GM12891 (cell line): ENCODE measurements around the gene SOWAHD. TPM values are rescaled to one million over a fixed set of nuclear protein-coding genes. Genes with fewer than 3 reads are reported as not detected.
A peak's percentile ranks its signal among the peaks of the same experiment; 100 is the strongest.

ENCODE experiments used
- DNase-seq: peaks from one replicate; pipeline ENCODE4 v3.0.0; 2011; ENCODE audit warnings: low spot score; ENCODE audit not compliant: insufficient read length
- FAIRE-seq: peaks from 2 replicates; lab custom pipeline; 2011; peaks lifted over from hg19 to GRCh38; lab: Jason Lieb, UNC
- PAX5 ChIP-seq: IDR thresholded peaks from 2 replicates; pipeline ENCODE4 v1.6.1; 2011; ENCODE audit warnings: low read length, moderate library complexity, mild to moderate bottlenecking; ENCODE audit not compliant: insufficient read depth, severe bottlenecking
- POLR2A ChIP-seq: IDR thresholded peaks from 2 replicates; pipeline ENCODE4 v1.6.1; 2011; ENCODE audit warnings: low read depth, low read length, control low read depth
- POLR2AphosphoS5 ChIP-seq: IDR thresholded peaks from 2 replicates; pipeline ENCODE4 v1.6.1; 2011; ENCODE audit warnings: low read depth, low read length, control low read depth
- POU2F2 ChIP-seq: IDR thresholded peaks from 2 replicates; pipeline ENCODE4 v1.6.1; 2011; ENCODE audit warnings: low read depth, mild to moderate bottlenecking, control low read depth, low read length, moderate library complexity
- SPI1 ChIP-seq: IDR thresholded peaks from 2 replicates; pipeline ENCODE4 v1.6.1; 2011; ENCODE audit warnings: low read depth, low read length, control low read depth
- TAF1 ChIP-seq: IDR thresholded peaks from 2 replicates; pipeline ENCODE4 v1.6.1; 2011; ENCODE audit warnings: low read depth, low read length, control low read depth
- polyA plus RNA-seq: library from polyadenylated mRNA; unstranded; fragments of >200 nt; gene quantifications from one replicate; pipeline ENCODE4 v1.2.1, GENCODE V29; 2012; ENCODE audit warnings: low read depth, missing spikeins, inconsistent platforms; ENCODE audit not compliant: missing spikeins

Gene SOWAHD, protein sequence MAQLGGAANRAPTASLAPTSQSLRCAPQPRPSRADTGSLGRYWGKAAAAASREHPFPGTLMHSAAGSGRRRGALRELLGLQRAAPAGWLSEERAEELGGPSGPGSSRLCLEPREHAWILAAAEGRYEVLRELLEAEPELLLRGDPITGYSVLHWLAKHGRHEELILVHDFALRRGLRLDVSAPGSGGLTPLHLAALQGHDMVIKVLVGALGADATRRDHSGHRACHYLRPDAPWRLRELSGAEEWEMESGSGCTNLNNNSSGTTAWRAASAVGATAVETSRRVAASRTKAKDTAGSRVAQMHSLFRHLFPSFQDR
- polyA plus RNA-seq: 1.5 TPM

- FAIRE-seq: peak; percentile 85
- DNase-seq: no peak
- TF ChIP-seq TAF1 (no peak), SPI1 (no peak), POLR2AphosphoS5 (no peak), PAX5 (no peak)
These were observed at the start of gene SOWAHD for GRCh38 chrX:119757979-119758730. SOWAHD (plus strand) TSS chrX:119758588; CDS start chrX:119758668, 80 bp downstream.

DNA sequence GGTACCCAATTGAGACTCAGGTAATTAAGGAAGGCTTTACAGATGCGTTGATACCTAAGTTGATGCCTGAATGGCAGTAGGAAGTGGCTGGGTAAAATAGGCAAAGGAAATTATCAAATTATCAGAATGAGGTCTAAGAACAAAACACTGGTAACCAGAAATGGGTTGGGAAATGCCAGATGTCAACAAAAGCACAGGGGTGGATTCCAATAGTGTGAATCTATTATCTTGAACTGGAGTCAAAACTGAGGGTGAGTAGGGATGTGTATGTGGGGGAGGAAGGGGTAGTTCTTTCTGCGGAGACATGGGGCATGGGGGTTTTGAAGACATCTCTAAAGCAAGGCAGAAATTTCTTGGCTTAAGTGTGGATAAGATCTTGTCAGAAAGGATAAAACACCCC, 49.5 kb upstream of the SOWAHD start:
- TF ChIP-seq SPI1: no peak
- no peak for TF ChIP-seq POLR2A
- no peak for TF ChIP-seq TAF1
- no peak for TF ChIP-seq POU2F2
- no peak for TF ChIP-seq PAX5
- no peak for TF ChIP-seq POLR2AphosphoS5
- FAIRE-seq: no peak
- no peak for DNase-seq

DNA sequence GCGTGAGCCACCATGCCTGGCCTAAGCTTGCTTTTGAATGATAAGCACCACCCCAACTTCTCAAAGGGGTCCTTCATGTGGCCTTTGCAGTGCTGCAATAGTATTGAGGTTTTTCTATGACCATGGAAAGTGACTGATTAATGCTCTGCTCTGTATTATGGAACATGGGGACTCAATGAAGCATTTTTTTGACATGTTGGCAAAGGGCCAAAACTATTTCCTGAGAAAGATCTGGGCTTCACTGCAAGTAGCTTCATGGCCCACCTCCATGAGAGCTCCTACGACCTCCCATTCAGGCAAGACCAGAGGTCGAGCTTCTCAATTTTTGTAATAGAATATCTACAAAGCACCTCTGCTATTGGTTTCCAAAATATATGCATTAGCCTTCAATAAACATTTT, 48.8 kb upstream of the SOWAHD start:
- FAIRE-seq (no peak), DNase-seq (no peak)
- TF ChIP-seq SPI1 (no peak), POLR2AphosphoS5 (no peak), POU2F2 (no peak)

DNA sequence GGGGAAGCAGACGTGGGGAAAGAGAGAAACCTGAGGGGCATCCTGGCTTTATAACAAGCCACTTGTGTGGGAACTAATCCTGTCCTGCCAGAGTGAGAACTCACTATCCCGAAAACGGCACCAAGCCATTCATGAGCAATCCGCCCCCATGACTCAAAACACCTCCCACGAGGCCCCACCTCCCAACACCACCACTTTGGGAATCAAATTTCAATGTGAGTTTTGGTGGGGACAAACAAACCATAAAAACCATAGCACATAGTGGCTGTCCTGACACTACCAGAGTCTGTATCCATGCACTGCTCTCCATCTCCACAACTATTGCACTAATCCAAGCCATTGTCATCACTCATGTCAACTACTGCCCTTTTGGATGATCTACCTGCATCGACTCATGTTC, 36.9 kb upstream of the SOWAHD start:
- DNase-seq: no peak
- FAIRE-seq: no peak
- TF ChIP-seq SPI1: no peak
- no peak for TF ChIP-seq POLR2AphosphoS5
- TF ChIP-seq POLR2A: no peak
- TF ChIP-seq TAF1: no peak
- TF ChIP-seq POU2F2: no peak
- TF ChIP-seq PAX5: no peak

- DNase-seq (no peak), FAIRE-seq (no peak)
- TF ChIP-seq TAF1 (no peak), POLR2A (no peak)
These were observed 36.5 kb upstream of the SOWAHD start for GRCh38 chrX:119721926-119722325.

DNA sequence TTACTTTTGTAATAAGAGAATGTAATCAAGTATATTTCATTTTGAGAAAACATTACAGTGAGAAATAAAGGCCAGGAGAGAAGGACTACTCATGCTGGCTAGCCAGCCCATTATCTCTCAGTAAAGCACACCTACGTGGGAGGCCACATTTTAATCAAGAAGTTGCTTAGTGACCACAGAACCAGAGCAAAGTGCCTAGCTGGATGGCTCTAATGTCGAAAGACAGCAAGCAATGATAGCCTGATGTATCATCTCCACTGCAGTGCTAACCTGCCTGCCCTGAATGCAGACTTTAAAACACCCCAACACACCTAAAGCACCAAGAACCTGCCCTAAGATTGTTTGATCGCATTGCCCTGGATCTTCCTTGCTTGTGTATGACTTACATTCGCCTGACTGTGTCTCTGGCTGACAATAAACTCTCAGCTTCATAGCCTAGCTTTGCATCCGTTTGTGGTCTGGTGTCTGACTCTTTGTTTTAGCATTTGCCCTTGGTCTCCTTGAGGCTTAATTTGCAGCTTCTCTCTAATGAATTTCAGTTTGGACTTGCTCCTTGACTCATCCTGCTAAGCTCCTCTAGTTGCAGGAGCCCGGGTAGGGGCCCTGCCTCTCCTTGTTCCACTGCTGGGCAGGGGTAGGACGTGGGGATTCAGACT, 31.4 kb upstream of the SOWAHD start:
- TF ChIP-seq POU2F2: no peak
- TF ChIP-seq POLR2AphosphoS5: no peak
- no peak for TF ChIP-seq TAF1
- TF ChIP-seq PAX5: no peak
- TF ChIP-seq POLR2A: no peak
- no peak for TF ChIP-seq SPI1
- no peak for DNase-seq
- no peak for FAIRE-seq

DNA sequence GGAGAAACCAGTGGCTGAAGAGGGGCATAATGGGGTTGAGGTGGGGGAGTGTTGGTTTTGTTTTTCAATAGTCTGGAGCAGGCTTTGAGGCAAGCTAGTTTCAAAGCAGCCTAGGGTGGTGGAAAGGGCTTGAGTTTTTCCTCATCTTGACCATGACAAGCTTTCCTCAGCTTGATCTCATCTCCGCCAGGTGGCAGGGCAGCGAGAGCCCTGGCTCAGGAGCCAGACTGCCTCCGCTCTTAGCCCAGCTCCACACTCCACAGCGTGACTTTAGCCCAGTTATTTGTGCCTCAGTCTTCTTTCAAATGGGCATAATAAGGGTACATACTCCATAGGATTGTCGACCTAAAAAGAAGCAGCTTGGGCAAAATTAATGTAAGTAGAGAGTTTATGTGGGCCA, 29.9 kb upstream of the SOWAHD start:
- DNase-seq (no peak), FAIRE-seq (no peak)
- TF ChIP-seq POLR2A (no peak), POU2F2 (no peak), SPI1 (no peak), PAX5 (no peak), POLR2AphosphoS5 (no peak), TAF1 (no peak)

- FAIRE-seq (peak; percentile 90), DNase-seq (no peak)
- TF ChIP-seq POLR2AphosphoS5 (no peak), SPI1 (no peak), TAF1 (no peak), PAX5 (no peak), POLR2A (no peak), POU2F2 (no peak)
These were observed 28.8 kb upstream of the SOWAHD start for GRCh38 chrX:119729408-119730201.

- peak; percentile 54 for FAIRE-seq
- DNase-seq: no peak
- no peak for TF ChIP-seq POLR2A
- no peak for TF ChIP-seq TAF1
- no peak for TF ChIP-seq POLR2AphosphoS5
- no peak for TF ChIP-seq PAX5
These were observed 23.5 kb upstream of the SOWAHD start for GRCh38 chrX:119734897-119735339.
